ENCODE results near the gene ANKRD31. TPM values are rescaled to one million over a fixed set of nuclear protein-coding genes. Genes with fewer than 3 reads are reported as not detected.

ANKRD31 gene
- total and polyA plus RNA-seq, 4 donors: 0.03 to 0.24 (median 0.14) TPM

GRCh38 chr5:75054134-75054930 is 182.3 kb downstream of the ANKRD31 start:
- Histone ChIP-seq H3K27me3 (ENCODE audit: control insufficient read depth in 1 of 2, insufficient read depth in 2 of 2, low read length in 1 of 2) (no peaks in the 10 kb centered on the region), H3K9me3 (ENCODE audit: control insufficient read depth, low read length) (no peaks in the 10 kb centered on the region), H3K4me1 (ENCODE audit: control insufficient read depth in 1 of 2, insufficient read depth in 2 of 2, low read length in 2 of 2) (no peaks in the 10 kb centered on the region), H3K4me3 (ENCODE audit: low read length in 2 of 2) (peak overlapping the region; percentile 91 to 95), H3K36me3 (ENCODE audit: control insufficient read depth in 1 of 2, insufficient read depth in 2 of 2, low read length in 1 of 2) (no peaks in the 10 kb centered on the region), H3K27ac (ENCODE audit: low read depth in 1 of 2, low read length in 2 of 2) (peak overlapping the region; percentile 88 to 96)
- ATAC-seq (ENCODE audit: low FRiP score) (peak; percentile 59), DNase-seq (peak; percentile 53 to 78)
- WGBS, 2 donors: 11 to 13% methylated on average over 28 of the region's 28 CpGs
- intact Hi-C loops (cut with DNase I): loop anchor here (5.0 to 10.0 kb wide), 3 partner anchors 107 to 283 kb away; partner anchors contain the start of genes ANKRD31 (in 1 of the 2) and HMGCR (in 1 of the 2)

GRCh38 chr5:75053304-75054133 is 183.2 kb downstream of the ANKRD31 start:
- DNase-seq (peak; percentile 65 to 84), ATAC-seq (ENCODE audit: low FRiP score) (peak; percentile 81)
- H3K9me3 ChIP-seq (ENCODE audit: control insufficient read depth, low read length): no peaks in the 10 kb centered on the region
- no peaks in the 10 kb centered on the region for H3K27me3 ChIP-seq (ENCODE audit: control insufficient read depth in 1 of 2, insufficient read depth in 2 of 2, low read length in 1 of 2)
- peak overlapping the region; percentile 88 to 96 for H3K27ac ChIP-seq (ENCODE audit: low read depth in 1 of 2, low read length in 2 of 2)
- 0% methylated on average over 81 to 95 of the region's 95 CpGs for WGBS, 2 donors
- no peaks in the 10 kb centered on the region for H3K36me3 ChIP-seq (ENCODE audit: control insufficient read depth in 1 of 2, insufficient read depth in 2 of 2, low read length in 1 of 2)
- peak overlapping the region; percentile 91 to 95 for H3K4me3 ChIP-seq (ENCODE audit: low read length in 2 of 2)
- intact Hi-C loops (cut with DNase I): loop anchor here (2.0 to 10.0 kb wide), 4 partner anchors 106 to 284 kb away; partner anchors contain the start of genes ANKRD31 (in 2 of the 2) and HMGCR (in 1 of the 2)
- no peaks in the 10 kb centered on the region for H3K4me1 ChIP-seq (ENCODE audit: control insufficient read depth in 1 of 2, insufficient read depth in 2 of 2, low read length in 2 of 2)

GRCh38 chr5:75053054-75053303 is 183.7 kb downstream of the ANKRD31 start:
- Histone ChIP-seq H3K36me3 (ENCODE audit: control insufficient read depth in 1 of 2, insufficient read depth in 2 of 2, low read length in 1 of 2) (no peaks in the 10 kb centered on the region), H3K27me3 (ENCODE audit: control insufficient read depth in 1 of 2, insufficient read depth in 2 of 2, low read length in 1 of 2) (no peaks in the 10 kb centered on the region), H3K4me3 (ENCODE audit: low read length in 2 of 2) (peak overlapping the region; percentile 91 to 95), H3K4me1 (ENCODE audit: control insufficient read depth in 1 of 2, insufficient read depth in 2 of 2, low read length in 2 of 2) (no peaks in the 10 kb centered on the region), H3K27ac (ENCODE audit: low read depth in 1 of 2, low read length in 2 of 2) (peak overlapping the region; percentile 34 to 96), H3K9me3 (ENCODE audit: control insufficient read depth, low read length) (no peaks in the 10 kb centered on the region)
- WGBS, 2 donors: 0% methylated on average over 24 to 40 of the region's 40 CpGs
- intact Hi-C loops (cut with DNase I): loop anchor here (2.0 to 10.0 kb wide), 4 partner anchors 106 to 284 kb away; partner anchors contain the start of genes ANKRD31 (in 2 of the 2) and HMGCR (in 1 of the 2)
- DNase-seq (no peak), ATAC-seq (ENCODE audit: low FRiP score) (no peak)

- H3K4me3 ChIP-seq (ENCODE audit: low read length in 2 of 2): peak within 1 kb of the TSS; percentile 91 to 95
- ATAC-seq (ENCODE audit: low FRiP score) (peak; percentile 69), DNase-seq (peak; percentile 65 to 87)
- peak within 1 kb of the TSS; percentile 34 to 96 for H3K27ac ChIP-seq (ENCODE audit: low read depth in 1 of 2, low read length in 2 of 2)
- WGBS, 2 donors: 0 to 1% methylated on average over 72 to 74 of the region's 74 CpGs
- no peaks in the 10 kb centered on the region for H3K9me3 ChIP-seq (ENCODE audit: control insufficient read depth, low read length)
- no peaks in the 10 kb centered on the region for H3K27me3 ChIP-seq (ENCODE audit: control insufficient read depth in 1 of 2, insufficient read depth in 2 of 2, low read length in 1 of 2)
- intact Hi-C loops (cut with DNase I): loop anchor here (2.0 to 10.0 kb wide), 4 partner anchors 105 to 285 kb away; partner anchors contain the start of genes ANKRD31 (in 2 of the 2) and HMGCR (in 1 of the 2)
- H3K4me1 ChIP-seq (ENCODE audit: control insufficient read depth in 1 of 2, insufficient read depth in 2 of 2, low read length in 2 of 2): no peaks in the 10 kb centered on the region
- no peaks in the 10 kb centered on the region for H3K36me3 ChIP-seq (ENCODE audit: control insufficient read depth in 1 of 2, insufficient read depth in 2 of 2, low read length in 1 of 2)
Observed at GRCh38 chr5:75052192-75053053, 184.3 kb downstream of the ANKRD31 start, which contains the start of gene GCNT4. Gene GCNT4 (minus strand): TSS chr5:75052558. CDS start chr5:75030037, 22,521 bp downstream.

GRCh38 chr5:75051217-75051751 is 185.4 kb downstream of the ANKRD31 start:
- whole genome bisulfite sequencing, 2 donors: 77% methylated on average over 7 of the region's 7 CpGs
- H3K9me3 ChIP-seq (ENCODE audit: control insufficient read depth, low read length): no peaks in the 10 kb centered on the region
- no peak overlapping the region for H3K27ac ChIP-seq (ENCODE audit: low read depth in 1 of 2, low read length in 2 of 2)
- no peak overlapping the region for H3K4me3 ChIP-seq (ENCODE audit: low read length in 2 of 2)
- no peak for DNase-seq
- H3K4me1 ChIP-seq (ENCODE audit: control insufficient read depth in 1 of 2, insufficient read depth in 2 of 2, low read length in 2 of 2): no peaks in the 10 kb centered on the region
- no peaks in the 10 kb centered on the region for H3K36me3 ChIP-seq (ENCODE audit: control insufficient read depth in 1 of 2, insufficient read depth in 2 of 2, low read length in 1 of 2)
- ATAC-seq (ENCODE audit: low FRiP score): no peak
- intact Hi-C loops (cut with DNase I): loop anchor here (5.0 to 10.0 kb wide), 3 partner anchors 104 to 286 kb away; partner anchors contain the start of genes ANKRD31 (in 1 of the 2) and HMGCR (in 1 of the 2)
- no peaks in the 10 kb centered on the region for H3K27me3 ChIP-seq (ENCODE audit: control insufficient read depth in 1 of 2, insufficient read depth in 2 of 2, low read length in 1 of 2)

- no peak overlapping the region for H3K4me3 ChIP-seq (ENCODE audit: low read length in 2 of 2)
- no peak for ATAC-seq (ENCODE audit: low FRiP score)
- no peaks in the 10 kb centered on the region for H3K9me3 ChIP-seq (ENCODE audit: control insufficient read depth, low read length)
- intact Hi-C loops (cut with DNase I): loop anchor here (5.0 to 10.0 kb wide), 3 partner anchors 103 to 287 kb away; partner anchors contain the start of genes ANKRD31 (in 1 of the 2) and HMGCR (in 1 of the 2)
- no peak overlapping the region for H3K27ac ChIP-seq (ENCODE audit: low read depth in 1 of 2, low read length in 2 of 2)
- 89 to 91% methylated on average over 11 of the region's 11 CpGs for WGBS, 2 donors
- H3K36me3 ChIP-seq (ENCODE audit: control insufficient read depth in 1 of 2, insufficient read depth in 2 of 2, low read length in 1 of 2): peaks cover 0 to 2% of the 10 kb centered on the region in 2 donors
- no peaks in the 10 kb centered on the region for H3K4me1 ChIP-seq (ENCODE audit: control insufficient read depth in 1 of 2, insufficient read depth in 2 of 2, low read length in 2 of 2)
- no peak for DNase-seq
- H3K27me3 ChIP-seq (ENCODE audit: control insufficient read depth in 1 of 2, insufficient read depth in 2 of 2, low read length in 1 of 2): no peaks in the 10 kb centered on the region
Observed at GRCh38 chr5:75050415-75050814, 186.3 kb downstream of the ANKRD31 start.

GRCh38 chr5:75049456-75050351 is 187.0 kb downstream of the ANKRD31 start:
- H3K27ac ChIP-seq (ENCODE audit: low read depth in 1 of 2, low read length in 2 of 2): no peak overlapping the region

More at GRCh38 chr5:75049456-75050351, 187.0 kb downstream of the ANKRD31 start:
- intact Hi-C loops (cut with DNase I): loop anchor here (2.0 to 10.0 kb wide), 5 partner anchors 99 to 288 kb away; partner anchors contain the start of genes ANKRD31 (in 1 of the 2) and HMGCR (in 1 of the 2)
- H3K27me3 ChIP-seq (ENCODE audit: control insufficient read depth in 1 of 2, insufficient read depth in 2 of 2, low read length in 1 of 2): no peaks in the 10 kb centered on the region
- WGBS, 2 donors: 68 to 76% methylated on average over 11 of the region's 11 CpGs
- H3K4me3 ChIP-seq (ENCODE audit: low read length in 2 of 2): no peak overlapping the region
- DNase-seq: no peak
- no peaks in the 10 kb centered on the region for H3K9me3 ChIP-seq (ENCODE audit: control insufficient read depth, low read length)
- peaks cover 0 to 2% of the 10 kb centered on the region in 2 donors for H3K36me3 ChIP-seq (ENCODE audit: control insufficient read depth in 1 of 2, insufficient read depth in 2 of 2, low read length in 1 of 2)
- ATAC-seq (ENCODE audit: low FRiP score): no peak
- H3K4me1 ChIP-seq (ENCODE audit: control insufficient read depth in 1 of 2, insufficient read depth in 2 of 2, low read length in 2 of 2): peaks cover 0 to 2% of the 10 kb centered on the region in 2 donors

All from aorta (tissue), 5 donors.